ENCODE results near the gene BMP8A. TPM values are rescaled to one million over a fixed set of nuclear protein-coding genes. Genes with fewer than 3 reads are reported as not detected.

Gene BMP8A
- polyA plus RNA-seq, 2 of the 4 experiments (the other 2 are of a cell fraction): 0.13 TPM; not detected in 1

GRCh38 chr1:39524591-39525365 is 33.3 kb downstream of the BMP8A start:
- POLR2A ChIA-PET: no interaction called here
- no peak for DNase-seq (ENCODE audit: low read depth in 1 of 2, low spot score in 1 of 2)
- H3K27ac ChIP-seq: no peak overlapping the region
- no peak overlapping the region for H3K4me3 ChIP-seq
- WGBS (ENCODE audit: missing lambda C conversion rate): 86% methylated on average over 10 of the region's 15 CpGs
- TF ChIP-seq HDAC2 (IDR thresholded peaks at IDR 0.05): no peak
- no peak for TF ChIP-seq HEYL (CRISPR knock-in tag; IDR thresholded peaks at IDR 0.05)
- TF ChIP-seq MAX (IDR thresholded peaks at IDR 0.05): no peak
- TF ChIP-seq BHLHE40 (IDR thresholded peaks at IDR 0.05; ENCODE audit: low read depth, low read length): no peak
- TF ChIP-seq RCOR1 (IDR thresholded peaks at IDR 0.05; ENCODE audit: low read depth, low read length): no peak
- TF ChIP-seq NFE2L2 (conservative IDR thresholded peaks at IDR 0.05; ENCODE audit: low read length): no peak
- no peak for TF ChIP-seq PHF8 (IDR thresholded peaks at IDR 0.05; ENCODE audit: borderline replicate concordance, low read depth)
- no peak for TF ChIP-seq KDM5A (IDR thresholded peaks at IDR 0.05)
- TF ChIP-seq EP300 (IDR thresholded peaks at IDR 0.05): no peak
- TF ChIP-seq CBX8 (IDR thresholded peaks at IDR 0.05): no peak
- no peak for TF ChIP-seq GATA3 (IDR thresholded peaks at IDR 0.05; ENCODE audit: borderline replicate concordance)
- no peak for TF ChIP-seq RNF2 (IDR thresholded peaks at IDR 0.05; ENCODE audit: borderline replicate concordance, low read depth)
- TF ChIP-seq CEBPB (IDR thresholded peaks at IDR 0.05): no peak
- no peak for TF ChIP-seq FOSB (CRISPR knock-in tag; IDR thresholded peaks at IDR 0.05)
- H3K4me1 ChIP-seq: no peaks in the 10 kb centered on the region
- ATAC-seq: no peak
- no peak for FAIRE-seq
- no peak overlapping the region for H3K4me2 ChIP-seq
- H3K9me3 ChIP-seq: no peaks in the 10 kb centered on the region
- CTCF ChIA-PET: interaction anchor here (7.9 kb wide), 1 partner anchor 16 kb away, joined by 51 read pairs; no protein-coding TSS in a partner anchor

GRCh38 chr1:39525366-39526165 is 34.1 kb downstream of the BMP8A start:
- ATAC-seq (no peak), FAIRE-seq (no peak), DNase-seq (ENCODE audit: low read depth in 1 of 2, low spot score in 1 of 2) (no peak)
- 89% methylated on average over 11 of the region's 17 CpGs for WGBS (ENCODE audit: missing lambda C conversion rate)
- H3K4me2 ChIP-seq: no peak overlapping the region
- ChIA-PET CTCF (interaction anchor here (1.9 to 7.9 kb wide), 2 partner anchors 15 to 427 kb away, joined by 7 to 51 read pairs; no protein-coding TSS in a partner anchor), POLR2A (no interaction called here)
- no peaks in the 10 kb centered on the region for H3K9me3 ChIP-seq
- no peak for TF ChIP-seq MYC (IDR thresholded peaks at IDR 0.05; ENCODE audit: borderline replicate concordance, low read length)
- TF ChIP-seq RFX5 (IDR thresholded peaks at IDR 0.05): no peak
- TF ChIP-seq KDM5A (IDR thresholded peaks at IDR 0.05): no peak
- no peak for TF ChIP-seq FOSB (CRISPR knock-in tag; IDR thresholded peaks at IDR 0.05)
- TF ChIP-seq ESRRA (IDR thresholded peaks at IDR 0.05; ENCODE audit: borderline replicate concordance, low read length): no peak
- no peak for TF ChIP-seq FOSL2 (IDR thresholded peaks at IDR 0.05)
- no peak for TF ChIP-seq FOSL2 (CRISPR knock-in tag; IDR thresholded peaks at IDR 0.05)
- no peak for TF ChIP-seq EHF (CRISPR knock-in tag; IDR thresholded peaks at IDR 0.05)
- TF ChIP-seq TP53 (CRISPR knock-in tag; IDR thresholded peaks at IDR 0.05): no peak
- no peak for TF ChIP-seq NPAS2 (CRISPR knock-in tag; IDR thresholded peaks at IDR 0.05; ENCODE audit: borderline replicate concordance)
- TF ChIP-seq ZFP36 (IDR thresholded peaks at IDR 0.05; ENCODE audit: borderline replicate concordance, partially characterized antibody): no peak
- no peak for TF ChIP-seq E2F6 (IDR thresholded peaks at IDR 0.05; ENCODE audit: borderline replicate concordance, low read depth)
- no peak for TF ChIP-seq CHD4 (IDR thresholded peaks at IDR 0.05; ENCODE audit: borderline replicate concordance)
- no peak overlapping the region for H3K27ac ChIP-seq
- no peaks in the 10 kb centered on the region for H3K4me1 ChIP-seq
- no peak overlapping the region for H3K4me3 ChIP-seq
